ENCODE data around the gene IL6R.
"Not testable (repeated sequence)": the region's sequence is repeated elsewhere in the genome, so short reads cannot be mapped to it uniquely, and the experiment has no call there.

IL6R gene

DNA sequence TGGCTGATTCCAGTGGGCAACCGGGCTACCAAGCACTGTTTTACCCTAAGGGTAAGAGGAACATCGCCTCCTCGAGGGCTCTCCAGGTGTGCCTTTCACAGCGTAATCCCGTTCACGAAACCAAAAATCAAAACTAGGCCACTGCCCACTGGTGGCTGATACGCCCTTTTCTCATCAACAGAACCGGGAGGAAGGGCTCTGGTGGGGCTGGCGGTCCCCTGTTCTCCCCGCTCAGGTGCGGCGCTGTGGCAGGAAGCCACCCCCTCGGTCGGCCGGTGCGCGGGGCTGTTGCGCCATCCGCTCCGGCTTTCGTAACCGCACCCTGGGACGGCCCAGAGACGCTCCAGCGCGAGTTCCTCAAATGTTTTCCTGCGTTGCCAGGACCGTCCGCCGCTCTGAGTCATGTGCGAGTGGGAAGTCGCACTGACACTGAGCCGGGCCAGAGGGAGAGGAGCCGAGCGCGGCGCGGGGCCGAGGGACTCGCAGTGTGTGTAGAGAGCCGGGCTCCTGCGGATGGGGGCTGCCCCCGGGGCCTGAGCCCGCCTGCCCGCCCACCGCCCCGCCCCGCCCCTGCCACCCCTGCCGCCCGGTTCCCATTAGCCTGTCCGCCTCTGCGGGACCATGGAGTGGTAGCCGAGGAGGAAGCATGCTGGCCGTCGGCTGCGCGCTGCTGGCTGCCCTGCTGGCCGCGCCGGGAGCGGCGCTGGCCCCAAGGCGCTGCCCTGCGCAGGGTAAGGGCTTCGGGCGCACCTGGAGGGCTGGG is at the start of gene IL6R:
IL6R (plus strand) TSS at position 360 of the 763 bp plus-strand sequence; CDS start at position 647, 287 bp downstream.
- peak; percentile 88 for DNase-seq (ENCODE audit: low spot score)

DNA sequence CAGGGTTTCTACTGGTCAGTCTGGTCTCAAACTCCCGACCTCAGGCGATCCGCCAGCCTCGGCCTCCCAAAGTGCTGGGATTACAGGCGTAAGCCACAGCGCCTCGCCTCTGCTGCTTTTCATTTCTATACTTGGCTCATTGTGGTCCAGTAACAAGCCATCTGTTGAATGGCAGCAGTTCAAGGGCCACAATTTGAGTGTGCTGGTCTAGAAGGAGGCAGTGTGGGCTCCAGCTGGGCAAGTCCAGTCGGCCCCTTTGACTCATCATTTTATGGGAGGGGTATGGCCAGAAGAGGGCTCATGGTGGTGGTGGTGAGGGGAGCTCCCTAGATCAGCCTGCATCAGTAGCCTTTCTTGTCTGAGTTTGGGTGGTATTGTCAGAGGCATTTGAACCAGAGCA is 46.6 kb upstream of the IL6R start:
- DNase-seq (ENCODE audit: low spot score) = no peak

DNA sequence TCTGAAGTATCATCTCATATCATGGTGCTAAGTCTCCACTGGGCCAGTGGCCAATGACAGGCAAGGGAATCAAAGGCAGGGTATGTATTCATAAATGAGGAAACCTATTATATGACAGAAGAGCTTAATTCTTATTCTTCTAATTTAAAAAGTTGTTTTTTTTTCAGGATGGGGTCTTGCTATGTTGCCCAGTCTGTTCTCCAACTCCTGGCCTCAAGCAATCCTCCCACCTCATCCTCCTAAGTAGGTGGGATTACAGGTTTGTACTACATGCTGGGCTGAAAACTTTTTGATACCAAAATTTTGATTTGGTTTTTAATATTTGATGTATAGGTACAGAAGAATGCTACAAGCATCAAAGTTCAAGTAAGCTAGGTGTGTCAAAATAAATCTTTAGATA is 44.9 kb upstream of the IL6R start:
- DNase-seq (ENCODE audit: low spot score) = no peak

DNA sequence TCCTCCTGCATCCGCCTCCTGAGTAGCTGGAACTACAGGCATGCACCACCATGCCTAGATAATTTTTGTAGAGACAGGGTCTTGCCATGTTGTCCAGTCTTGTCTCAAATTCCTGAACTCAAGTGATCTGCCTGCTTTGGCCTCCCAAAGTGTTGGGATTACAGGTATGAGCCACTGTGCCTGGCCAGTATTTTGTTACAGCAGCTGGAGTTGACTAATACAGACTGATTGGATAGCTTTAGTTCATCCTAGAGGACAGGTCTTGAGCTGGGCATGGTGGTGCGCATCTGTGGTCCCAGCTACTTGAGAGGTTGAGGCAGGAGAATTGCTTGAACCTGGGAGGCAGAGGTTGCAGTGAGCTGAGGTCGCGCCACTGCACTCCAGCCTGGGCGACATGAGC is 44.3 kb upstream of the IL6R start:
- not testable (repeated sequence) for DNase-seq (ENCODE audit: low spot score)

DNA sequence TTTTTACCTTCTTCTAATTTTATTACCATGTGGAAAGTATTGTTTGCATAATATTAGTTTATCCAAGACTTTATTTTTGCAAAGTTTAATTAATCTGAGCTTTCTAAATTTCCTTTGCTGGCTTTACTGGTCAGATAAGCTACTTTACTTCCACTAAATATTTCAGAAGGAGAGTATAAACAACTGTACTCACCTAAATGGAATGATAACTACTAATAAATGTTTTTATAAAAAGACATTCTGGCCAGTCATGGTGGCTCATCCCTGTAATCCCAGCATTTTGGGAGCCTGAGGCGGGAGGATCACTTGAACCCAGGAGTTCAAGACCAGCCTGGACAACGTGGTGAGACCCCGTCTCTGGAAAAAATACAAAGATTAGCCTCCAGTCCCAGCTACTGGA is 43.8 kb upstream of the IL6R start:
- DNase-seq (ENCODE audit: low spot score) = no peak

DNA sequence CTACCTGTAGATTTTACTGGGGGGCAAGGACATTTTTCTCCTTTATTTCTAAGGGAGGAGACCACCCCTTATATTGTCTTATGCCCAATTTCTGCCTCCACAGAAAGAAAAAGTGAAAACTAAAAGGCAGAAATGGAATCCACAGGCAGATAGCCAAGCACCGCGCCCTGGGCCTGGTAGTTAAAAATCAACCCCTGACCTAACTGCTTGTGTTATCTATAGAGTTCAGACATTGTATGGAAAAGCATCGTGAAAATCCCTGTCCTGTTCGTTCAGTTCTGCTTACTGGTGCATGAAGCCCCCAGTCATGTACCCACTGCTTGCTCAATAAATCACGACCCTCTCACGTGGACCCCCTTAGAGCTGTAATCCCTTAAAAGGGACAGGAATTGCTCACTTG is 33.7 kb upstream of the IL6R start:
- DNase-seq (ENCODE audit: low spot score) = no peak

DNA sequence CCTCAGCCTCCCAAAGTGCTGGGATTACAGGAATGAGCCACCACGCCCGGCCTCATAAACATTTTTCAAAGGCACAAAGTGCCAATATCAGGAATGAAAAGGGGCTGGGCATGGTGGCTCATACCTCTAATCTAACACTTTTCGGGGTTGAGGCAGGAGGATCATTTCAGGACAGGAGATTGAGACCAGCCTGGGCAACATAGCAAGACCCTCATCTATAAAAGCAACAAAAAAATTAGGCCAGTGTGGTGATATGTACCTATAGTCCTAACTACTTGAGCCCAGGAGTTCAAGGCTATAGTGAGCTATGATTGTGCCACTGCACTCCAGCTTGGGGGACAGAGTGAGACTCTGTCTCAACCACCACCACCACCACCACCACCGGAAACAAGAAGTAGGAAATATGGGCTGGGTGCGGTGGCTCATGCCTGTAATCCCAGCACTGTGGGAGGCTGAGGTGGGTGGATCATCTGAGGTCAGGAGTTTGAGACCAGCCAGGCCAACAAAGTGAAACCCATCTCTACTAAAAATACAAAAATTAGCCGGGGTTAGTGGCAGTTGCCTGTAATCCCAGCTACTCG is 31.3 kb upstream of the IL6R start:
- DNase-seq (ENCODE audit: low spot score) = not testable (repeated sequence)

DNA sequence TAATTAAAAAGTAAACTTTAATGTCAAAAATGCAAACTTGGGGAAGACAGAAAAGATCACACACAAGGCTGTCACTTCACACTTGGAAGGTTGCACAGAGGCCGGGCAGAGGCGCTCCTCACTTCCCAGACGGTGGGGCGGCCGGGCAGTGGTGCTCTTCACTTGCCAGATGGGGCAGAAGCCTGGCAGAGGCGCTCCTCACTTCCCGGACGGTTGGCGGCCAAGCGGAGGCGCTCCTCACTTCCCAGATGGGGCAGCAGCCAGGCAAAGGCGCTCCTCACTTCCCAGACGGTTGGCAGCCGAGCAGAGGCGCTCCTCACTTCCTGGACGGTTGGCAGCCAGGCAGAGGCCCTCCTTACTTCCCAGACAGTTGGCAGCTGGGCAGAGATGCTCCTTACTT is 25.8 kb upstream of the IL6R start:
- DNase-seq (ENCODE audit: low spot score) = no peak

DNA sequence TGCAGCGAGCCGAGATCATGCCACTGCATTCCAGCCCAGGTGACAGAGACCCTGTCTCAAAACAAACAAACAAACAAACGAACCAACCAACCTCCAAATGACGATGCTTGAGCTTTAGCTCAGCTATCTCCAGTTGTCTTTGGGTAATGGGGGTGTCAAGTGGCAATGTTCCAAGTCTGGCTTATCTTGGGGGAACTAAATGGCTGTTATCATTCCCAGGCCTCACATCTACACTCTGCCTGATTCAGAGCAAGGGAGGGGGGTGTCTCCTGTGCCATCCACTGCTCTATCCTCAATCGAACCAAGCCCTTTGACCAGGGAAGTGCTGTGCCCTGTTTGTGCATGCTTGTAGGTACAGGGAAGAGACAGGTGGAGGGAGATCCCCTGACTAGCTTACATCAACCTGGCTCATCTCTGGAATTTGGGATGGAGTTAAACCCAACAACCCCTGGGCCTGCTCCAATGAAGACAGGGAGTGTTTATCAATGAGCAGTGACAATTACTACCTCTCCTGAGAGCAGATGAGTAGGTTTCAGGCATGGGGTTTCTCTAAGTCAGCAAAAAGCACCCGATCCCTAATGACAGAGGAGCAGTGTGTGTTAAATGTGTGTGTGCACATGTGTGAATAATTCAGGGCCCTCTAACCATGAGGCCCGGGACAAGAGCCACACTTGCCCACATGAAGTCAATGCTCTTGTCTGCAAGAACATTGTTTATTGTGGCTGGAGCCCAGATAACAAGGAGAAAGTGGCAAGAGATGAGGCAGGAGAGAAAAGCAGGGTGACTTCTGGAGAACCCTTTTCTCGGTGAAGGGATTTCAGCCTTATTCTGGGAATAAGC is 20.3 kb upstream of the IL6R start:
- no peak for DNase-seq (ENCODE audit: low spot score)

DNA sequence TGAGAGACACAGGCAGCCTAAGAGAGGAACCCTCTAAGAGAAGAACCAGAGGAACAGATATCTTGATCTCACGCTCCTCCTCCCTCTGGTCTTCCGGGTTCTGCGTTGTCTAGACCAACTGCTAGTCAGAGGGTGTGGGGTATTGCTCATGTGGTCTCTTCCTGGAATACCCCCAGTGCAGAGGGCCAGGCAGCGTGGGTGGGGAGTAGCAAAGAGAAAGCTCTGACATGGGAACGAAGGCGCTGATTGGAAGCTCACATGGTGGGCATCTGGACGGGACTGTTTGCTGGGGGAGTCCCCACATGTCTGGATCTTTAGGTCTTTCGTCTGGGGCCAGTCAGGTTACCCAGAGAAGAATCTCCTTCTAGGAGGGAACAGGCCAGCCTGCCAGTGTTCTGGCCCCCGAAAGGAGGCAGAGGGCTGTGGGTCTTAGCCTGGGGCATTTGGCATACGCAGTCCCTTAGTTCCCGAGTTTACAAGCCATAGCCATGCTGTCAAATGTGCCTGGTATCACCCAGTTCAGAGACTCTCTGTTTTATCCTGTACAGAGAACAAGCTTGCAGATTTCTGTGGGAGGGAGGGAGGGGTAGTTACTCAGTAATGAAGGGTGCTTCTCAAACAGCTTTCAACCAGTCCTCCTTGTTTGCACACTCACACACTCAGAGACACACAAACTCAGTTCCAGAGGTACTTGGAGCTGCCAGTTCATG is 18.3 kb upstream of the IL6R start:
- no peak for DNase-seq (ENCODE audit: low spot score)

DNA sequence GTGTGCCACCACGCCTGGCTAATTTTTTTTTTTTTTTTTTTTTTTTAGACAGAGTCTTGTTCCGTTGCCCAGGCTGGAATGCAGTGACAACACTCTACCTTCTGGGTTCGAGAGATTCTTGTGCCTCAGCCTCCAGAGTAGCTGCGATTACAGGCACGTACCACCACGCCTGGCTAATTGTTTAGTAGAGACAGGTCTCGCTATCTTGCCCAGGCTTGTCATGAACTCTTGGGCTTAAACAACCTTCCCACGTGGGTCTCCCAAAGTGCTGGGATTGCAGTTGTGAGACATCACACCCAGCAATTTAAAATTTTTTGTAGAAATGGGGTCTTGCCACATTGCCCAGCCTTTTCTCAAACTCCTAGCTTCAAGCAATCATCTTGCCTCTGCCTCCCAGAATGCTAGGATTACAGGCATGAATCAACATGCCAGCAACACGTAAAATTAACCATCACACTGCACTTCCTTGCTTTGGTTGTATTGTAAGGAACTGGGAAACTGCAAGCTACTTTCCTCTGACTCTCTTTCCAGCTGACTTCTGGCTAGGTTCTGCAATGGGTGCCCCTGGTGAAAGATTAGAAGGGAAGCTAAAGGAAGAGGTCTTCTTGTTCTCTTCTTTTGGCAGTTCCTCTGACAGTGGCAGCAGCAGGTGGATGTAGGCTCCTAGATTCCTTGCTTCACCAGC is 13.9 kb upstream of the IL6R start:
- no peak for DNase-seq (ENCODE audit: low spot score)

DNA sequence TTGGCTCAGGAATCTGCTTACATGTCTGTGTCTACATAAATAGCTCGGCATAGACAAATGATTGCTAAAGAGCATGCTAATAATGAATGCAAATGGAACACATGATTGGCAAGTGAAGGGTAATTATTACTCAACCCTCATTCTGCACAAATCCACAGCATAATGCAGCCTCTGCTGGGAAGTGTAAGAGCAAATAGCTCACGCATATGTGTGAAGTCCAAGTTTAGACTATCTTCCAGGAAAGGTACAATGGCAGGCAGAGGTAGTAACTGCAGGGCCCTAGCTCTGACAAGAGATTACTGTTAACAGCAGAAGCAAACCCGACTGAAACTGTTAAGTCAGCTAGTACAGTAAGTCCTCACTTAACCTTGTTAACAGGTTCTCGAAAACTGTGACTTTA is 7.0 kb upstream of the IL6R start:
- no peak for DNase-seq (ENCODE audit: low spot score)

DNA sequence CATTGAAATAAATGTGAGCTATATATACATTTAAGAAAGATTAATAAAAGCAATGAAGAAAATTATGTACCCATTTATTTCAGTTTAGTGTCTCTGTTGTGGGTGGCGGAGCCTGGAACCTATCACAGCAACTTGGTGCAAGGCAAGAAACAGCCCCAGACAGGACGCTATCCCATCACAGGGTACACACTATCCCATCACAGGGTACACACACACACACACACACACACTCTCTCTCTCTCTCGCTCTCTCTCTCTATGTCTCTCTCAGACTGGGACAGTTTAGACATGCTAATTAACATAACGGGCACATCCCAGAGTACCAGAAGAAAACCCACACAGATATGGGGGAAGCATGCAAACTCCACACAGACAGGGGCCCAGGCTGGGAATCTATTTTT is 6.5 kb upstream of the IL6R start:
- no peak for DNase-seq (ENCODE audit: low spot score)

DNA sequence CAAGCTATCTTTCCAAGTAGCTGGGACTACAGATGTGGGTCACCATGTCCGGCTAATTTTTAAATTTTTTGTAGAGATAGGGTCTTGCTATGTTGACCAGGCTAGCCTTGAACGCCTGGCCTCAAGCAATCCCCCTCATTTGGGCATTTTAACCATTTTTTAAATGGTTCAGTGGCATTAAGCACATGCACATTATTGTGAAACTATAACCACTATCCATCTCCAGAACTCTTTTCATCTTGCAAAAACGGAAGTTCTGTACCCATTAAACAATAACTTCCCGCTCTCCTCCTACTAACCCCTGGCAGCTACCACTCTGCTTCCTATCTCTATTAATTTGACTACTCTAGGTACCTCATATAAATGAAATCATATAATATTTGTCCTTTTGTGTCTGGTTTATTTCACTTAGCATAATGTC is 4.8 kb upstream of the IL6R start:
- no peak for DNase-seq (ENCODE audit: low spot score)

DNA sequence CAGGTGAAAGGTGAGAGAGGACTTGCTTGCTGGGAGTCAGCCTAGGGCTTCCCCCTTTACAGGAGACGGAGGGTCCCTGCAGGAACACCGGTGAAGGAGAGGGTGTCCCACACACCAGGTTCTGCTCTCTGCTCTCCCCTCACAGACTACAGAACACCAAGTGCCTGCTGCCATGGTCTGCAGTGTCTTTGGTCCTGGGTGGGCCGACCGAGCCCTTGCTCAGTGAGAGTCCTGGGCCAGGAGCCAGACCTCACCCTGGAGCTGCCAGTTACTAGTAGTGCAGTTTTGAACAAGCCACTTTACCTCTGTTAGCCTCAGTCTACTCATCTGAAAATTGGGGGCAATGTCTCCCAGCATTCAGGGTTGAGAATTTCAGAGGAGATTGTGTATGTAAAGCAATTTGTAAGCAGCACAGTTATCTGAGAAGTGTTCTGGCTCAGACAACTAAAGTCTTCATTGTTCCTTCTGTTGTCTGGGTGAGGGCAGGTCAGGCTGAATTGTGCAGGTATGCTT is 2.7 kb upstream of the IL6R start:
- DNase-seq (ENCODE audit: low spot score) = no peak

DNA sequence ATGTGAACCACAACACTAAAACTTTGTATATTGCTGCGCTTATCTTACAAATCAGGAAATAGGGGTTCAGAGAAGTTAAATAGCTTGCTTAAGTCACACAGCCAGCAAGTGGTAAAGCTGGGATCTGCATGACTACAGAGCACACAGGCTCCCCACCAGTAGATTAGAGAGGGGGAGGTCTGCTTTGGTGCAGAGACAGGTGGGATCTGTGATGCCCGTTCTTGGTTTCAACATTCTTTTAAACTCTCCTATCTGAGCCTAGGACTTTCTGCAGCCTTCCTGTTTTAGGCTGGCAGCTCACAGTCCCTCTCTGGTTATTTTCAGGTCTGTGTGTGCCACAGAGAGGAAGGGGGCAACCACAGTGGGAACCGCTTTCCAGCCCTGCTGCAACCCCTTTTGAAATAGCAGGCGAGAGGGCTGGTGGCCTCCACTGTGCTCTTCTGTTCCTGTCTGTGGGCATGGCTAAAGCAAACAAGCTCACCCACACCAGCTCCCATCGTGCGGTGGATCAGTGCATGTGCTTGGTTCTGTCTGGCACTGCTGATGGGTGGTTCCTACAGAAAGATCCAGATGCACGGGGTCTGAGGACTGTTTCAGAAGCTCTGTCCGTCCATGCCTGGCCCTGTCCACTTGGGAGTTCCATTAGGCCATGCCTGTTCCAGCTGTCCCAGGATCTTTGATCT is 1.7 kb upstream of the IL6R start:
- DNase-seq (ENCODE audit: low spot score) = no peak

DNA sequence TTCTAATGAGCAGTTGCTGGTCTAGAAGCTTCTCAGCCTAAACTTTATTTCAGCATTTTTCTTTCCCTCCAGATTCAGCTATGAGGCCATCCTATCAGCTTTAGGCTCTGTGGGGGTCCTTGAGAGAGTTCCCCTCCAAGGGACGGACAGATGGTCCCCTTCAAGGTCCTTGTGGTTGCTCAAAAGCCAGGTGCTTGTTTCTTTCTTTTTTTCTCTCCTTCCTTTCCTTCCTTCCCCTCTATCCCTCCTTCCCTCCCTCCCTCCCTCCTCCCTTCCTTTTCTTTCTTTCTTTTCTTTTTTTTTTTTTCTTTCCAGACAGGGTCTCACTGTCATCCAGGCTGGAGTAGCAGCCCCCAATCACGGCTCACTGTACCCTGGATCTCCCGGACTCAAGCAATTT is 1.2 kb upstream of the IL6R start:
- no peak for DNase-seq (ENCODE audit: low spot score)

DNA sequence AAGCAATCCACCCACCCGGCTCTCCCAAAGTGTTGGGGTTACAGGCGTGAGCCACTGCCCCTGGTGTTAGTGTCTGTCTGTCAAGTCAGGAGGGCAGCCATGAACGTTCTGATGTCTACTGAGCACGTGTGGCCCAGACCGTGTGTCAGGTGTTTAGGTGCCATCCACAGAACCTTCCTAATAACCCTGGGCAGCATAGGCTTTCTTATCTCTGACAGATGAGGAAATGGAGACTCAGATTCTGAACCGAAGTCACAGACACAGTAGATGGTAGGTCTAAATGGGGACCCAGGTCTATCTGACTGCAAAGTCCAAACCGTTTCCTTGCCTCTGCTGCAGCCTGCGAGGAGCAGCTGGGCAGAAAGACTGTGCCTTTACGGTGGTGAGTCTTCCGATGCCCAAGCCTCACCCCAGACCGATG is 622 bp upstream of the IL6R start:
- DNase-seq (ENCODE audit: low spot score) = no peak

DNA sequence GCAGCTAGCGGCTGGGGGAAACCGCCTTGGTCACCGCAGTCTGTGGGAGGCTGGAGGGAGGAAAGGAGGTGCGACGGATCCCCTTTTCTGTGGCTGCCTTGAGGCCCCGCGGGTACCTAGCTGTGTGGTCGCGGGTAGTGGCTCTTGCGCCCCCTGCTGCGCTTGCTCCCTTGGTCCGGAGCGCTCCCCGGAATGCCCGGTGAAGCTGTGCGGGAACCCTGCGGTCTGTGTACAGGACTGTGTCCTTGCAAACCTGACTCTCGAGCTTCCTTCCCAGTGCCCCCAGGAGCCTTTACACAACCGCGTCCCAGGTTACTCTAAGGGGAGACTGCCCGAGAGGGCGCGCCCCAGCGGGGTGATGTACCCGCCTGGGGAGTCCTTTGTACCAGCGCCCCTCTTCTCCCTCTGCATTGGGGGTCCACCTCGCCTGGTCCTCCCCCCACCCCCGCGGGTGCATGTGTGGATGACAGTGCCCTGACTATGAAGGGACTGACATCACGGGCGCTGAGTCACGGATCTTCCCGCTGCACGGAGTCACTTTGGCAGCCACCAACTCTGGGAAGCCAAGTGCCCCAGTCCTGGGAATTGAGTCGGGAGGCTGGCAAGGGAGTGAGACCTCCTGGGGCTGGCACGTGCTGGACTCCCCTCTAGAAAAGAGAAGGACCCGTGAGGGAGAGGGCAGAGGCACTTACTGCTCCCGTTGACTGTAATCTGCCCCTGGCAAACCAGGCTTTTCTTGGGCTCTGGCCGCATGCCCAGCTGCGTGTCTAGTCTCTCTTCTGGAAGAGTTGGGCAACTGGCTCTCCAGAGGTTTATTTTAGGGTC is 816 bp downstream of the IL6R start:
- peak; percentile 53 for DNase-seq (ENCODE audit: low spot score)

DNA sequence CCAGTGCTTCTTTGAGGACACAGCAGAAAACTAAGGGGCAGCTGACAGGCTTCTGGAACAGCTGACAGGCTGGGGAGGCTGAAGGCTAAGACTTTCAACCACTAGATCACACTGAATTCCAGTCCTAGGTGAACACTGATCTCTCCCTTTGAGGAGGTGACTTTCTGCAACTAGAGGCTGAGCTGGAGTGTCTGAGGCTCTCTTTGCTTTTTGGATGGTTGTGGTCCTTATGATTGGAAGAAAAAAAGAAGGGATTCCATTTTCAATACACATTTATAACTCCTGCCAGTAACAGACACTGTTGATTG is 1.4 kb downstream of the IL6R start:
- no peak for DNase-seq (ENCODE audit: low spot score)

DNA sequence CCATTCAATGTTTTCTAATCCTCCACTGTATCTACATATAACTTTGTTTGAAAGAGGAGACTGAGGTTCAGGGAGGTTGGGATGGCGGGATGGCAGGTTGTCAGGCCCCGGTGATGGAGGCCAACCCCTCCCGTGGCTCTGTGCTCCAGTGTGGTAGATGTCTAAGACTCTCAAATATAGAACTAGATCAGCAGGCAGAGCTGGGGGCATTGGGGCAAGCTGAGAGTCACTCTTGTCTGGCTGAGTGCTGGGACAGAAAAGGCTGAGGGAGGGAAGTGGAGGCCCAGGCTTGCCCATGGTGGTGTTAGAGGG is 1.7 kb downstream of the IL6R start:
- DNase-seq (ENCODE audit: low spot score) = no peak
